ENCODE results near the gene NEK1.

The NEK1 gene

DNA sequence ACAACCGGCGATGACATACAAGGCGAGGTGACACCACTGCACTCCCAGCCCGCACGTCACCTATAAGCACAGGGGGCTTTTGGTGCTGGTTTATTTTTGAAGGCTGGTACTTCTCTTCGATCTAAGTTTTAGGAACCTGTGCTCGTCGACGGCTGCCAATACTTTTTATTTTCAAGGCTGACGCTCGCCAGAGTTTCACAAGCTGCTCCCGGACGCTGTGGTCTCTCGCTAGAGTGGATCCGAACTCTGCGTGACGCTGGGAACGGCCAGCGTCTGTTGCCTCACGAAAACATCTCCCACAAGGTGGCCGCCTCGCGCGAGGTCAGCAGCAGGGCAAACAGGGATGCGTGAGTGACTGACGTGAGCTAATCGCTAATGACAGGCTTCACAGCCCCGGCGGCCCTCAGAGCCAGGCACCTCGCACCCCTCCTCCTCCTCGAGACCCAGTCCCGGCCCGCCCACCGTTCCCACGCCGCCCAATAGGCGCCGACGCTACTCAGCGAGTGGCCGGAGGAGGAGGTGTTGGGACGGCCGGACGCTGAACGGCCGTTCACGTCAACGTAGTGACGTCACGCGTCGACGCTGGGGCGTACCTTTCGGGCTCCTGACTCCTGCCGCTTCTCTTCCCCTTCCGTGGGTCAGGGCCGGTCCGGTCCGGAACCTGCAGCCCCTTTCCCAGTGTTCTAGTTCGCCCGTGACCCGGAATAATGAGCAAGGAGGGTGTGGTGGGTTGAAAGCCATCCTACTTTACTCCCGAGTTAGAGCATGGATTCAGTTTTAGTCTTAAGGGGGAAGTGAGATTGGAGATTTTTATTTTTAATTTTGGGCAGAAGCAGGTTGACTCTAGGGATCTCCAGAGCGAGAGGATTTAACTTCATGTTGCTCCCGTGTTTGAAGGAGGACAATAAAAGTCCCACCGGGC lies 7.8 kb upstream of the NEK1 start, which contains the start of gene CLCN3:
Gene CLCN3 (plus strand): TSS at position 621 of the 922 bp plus-strand sequence. CDS start 15,351 bp downstream, outside the sequence.
- DNase-seq: peak; percentile 96
- peaks cover 15 to 31% of the 10 kb centered on the region in 2 donors for H3K4me1 Mint-ChIP-seq
- peak within 1 kb of the TSS; percentile 93 to 96 for H3K4me3 Mint-ChIP-seq
- no peaks in the 10 kb centered on the region for H3K9me3 Mint-ChIP-seq
- H3K27ac Mint-ChIP-seq: peak within 1 kb of the TSS; percentile 99
- H3K27me3 Mint-ChIP-seq: no peaks in the 10 kb centered on the region
- peak; percentile 89 to 92 for ATAC-seq (replicated peaks)
- H3K36me3 Mint-ChIP-seq: peaks cover 2 to 7% of the 10 kb centered on the region in 2 donors

- H3K27ac Mint-ChIP-seq: peak overlapping the region; percentile 99
- H3K9me3 Mint-ChIP-seq: no peaks in the 10 kb centered on the region
- H3K4me3 Mint-ChIP-seq: peak overlapping the region; percentile 93 to 96
- no peaks in the 10 kb centered on the region for H3K27me3 Mint-ChIP-seq
- DNase-seq (peak; percentile 35), ATAC-seq (replicated peaks) (peak; percentile 56 to 61)
- H3K36me3 Mint-ChIP-seq: peaks cover 2 to 4% of the 10 kb centered on the region in 2 donors
- peaks cover 15 to 31% of the 10 kb centered on the region in 2 donors for H3K4me1 Mint-ChIP-seq
These were observed 7.2 kb upstream of the NEK1 start for GRCh38 chr4:169619518-169619957.

GRCh38 chr4:169618986-169619385 lies 6.6 kb upstream of the NEK1 start:
- H3K36me3 Mint-ChIP-seq: peaks cover 2 to 4% of the 10 kb centered on the region in 2 donors
- peaks cover 15 to 31% of the 10 kb centered on the region in 2 donors for H3K4me1 Mint-ChIP-seq
- peak overlapping the region; percentile 99 for H3K27ac Mint-ChIP-seq
- H3K9me3 Mint-ChIP-seq: no peaks in the 10 kb centered on the region
- no peak for DNase-seq
- no peaks in the 10 kb centered on the region for H3K27me3 Mint-ChIP-seq
- ATAC-seq (replicated peaks): no peak
- peak overlapping the region; percentile 93 to 96 for H3K4me3 Mint-ChIP-seq

DNA sequence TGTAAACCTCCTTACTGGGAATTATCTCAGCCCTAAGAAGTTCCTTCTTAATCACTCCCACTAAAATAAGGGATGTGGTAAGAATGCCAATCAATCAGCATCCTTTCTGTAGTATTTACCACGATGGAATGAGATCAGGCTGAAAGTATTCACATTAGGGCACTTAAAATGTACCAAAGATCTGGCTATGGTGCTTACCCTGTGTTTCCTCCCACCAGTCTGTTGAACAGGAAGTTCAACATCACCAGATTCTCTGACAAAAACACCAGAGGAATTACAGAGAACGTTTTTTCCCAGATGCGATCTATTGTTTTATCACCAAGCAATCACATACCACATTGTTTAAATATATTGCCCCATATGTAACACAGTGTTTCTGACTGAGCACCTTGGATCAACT lies 5.9 kb upstream of the NEK1 start:
- DNase-seq: no peak
- Mint-ChIP-seq H3K9me3 (no peaks in the 10 kb centered on the region), H3K36me3 (no peaks in the 10 kb centered on the region), H3K4me1 (peaks cover 12 to 28% of the 10 kb centered on the region in 2 donors), H3K27me3 (no peaks in the 10 kb centered on the region), H3K27ac (no peak overlapping the region), H3K4me3 (peak overlapping the region in 1 of 2 donors; percentile 11)
- no peak for ATAC-seq (replicated peaks)

- Mint-ChIP-seq H3K27me3 (no peaks in the 10 kb centered on the region), H3K4me1 (peaks cover 10 to 26% of the 10 kb centered on the region in 2 donors), H3K4me3 (no peak overlapping the region), H3K36me3 (no peaks in the 10 kb centered on the region), H3K27ac (no peak overlapping the region), H3K9me3 (no peaks in the 10 kb centered on the region)
- ATAC-seq (replicated peaks) (no peak), DNase-seq (no peak)
These were observed 4.9 kb upstream of the NEK1 start for GRCh38 chr4:169617306-169617705.

DNA sequence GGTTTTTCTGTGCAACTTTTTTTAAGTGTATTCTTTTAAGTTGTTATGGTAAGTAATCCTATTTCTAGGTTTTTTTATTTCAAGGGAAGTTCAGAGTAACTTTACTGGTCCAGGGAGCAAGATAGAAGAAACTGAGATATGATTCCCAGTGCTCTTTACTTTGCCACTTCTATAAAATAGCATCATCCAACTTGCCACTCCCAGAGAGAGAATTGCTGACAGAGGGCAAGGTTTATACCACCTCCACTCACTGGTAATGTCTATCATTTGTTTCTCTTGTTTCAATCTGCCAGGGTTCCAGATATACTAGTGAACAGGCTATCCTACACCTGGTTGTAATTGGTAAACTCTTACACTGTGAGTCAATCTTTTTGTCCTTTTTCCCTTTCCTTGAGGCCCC lies 4.5 kb upstream of the NEK1 start:
- DNase-seq: no peak
- Mint-ChIP-seq H3K27ac (no peak overlapping the region), H3K4me3 (no peak overlapping the region), H3K27me3 (no peaks in the 10 kb centered on the region), H3K9me3 (no peaks in the 10 kb centered on the region), H3K36me3 (no peaks in the 10 kb centered on the region), H3K4me1 (peaks cover 8 to 22% of the 10 kb centered on the region in 2 donors)
- ATAC-seq (replicated peaks): no peak

- ATAC-seq (replicated peaks): no peak
- H3K4me1 Mint-ChIP-seq: peaks cover 12 to 30% of the 10 kb centered on the region in 2 donors
- H3K36me3 Mint-ChIP-seq: no peaks in the 10 kb centered on the region
- H3K27ac Mint-ChIP-seq: no peak overlapping the region
- DNase-seq: no peak
- no peaks in the 10 kb centered on the region for H3K9me3 Mint-ChIP-seq
- no peaks in the 10 kb centered on the region for H3K27me3 Mint-ChIP-seq
- no peak overlapping the region for H3K4me3 Mint-ChIP-seq
These were observed 3.2 kb upstream of the NEK1 start for GRCh38 chr4:169615467-169616106.

DNA sequence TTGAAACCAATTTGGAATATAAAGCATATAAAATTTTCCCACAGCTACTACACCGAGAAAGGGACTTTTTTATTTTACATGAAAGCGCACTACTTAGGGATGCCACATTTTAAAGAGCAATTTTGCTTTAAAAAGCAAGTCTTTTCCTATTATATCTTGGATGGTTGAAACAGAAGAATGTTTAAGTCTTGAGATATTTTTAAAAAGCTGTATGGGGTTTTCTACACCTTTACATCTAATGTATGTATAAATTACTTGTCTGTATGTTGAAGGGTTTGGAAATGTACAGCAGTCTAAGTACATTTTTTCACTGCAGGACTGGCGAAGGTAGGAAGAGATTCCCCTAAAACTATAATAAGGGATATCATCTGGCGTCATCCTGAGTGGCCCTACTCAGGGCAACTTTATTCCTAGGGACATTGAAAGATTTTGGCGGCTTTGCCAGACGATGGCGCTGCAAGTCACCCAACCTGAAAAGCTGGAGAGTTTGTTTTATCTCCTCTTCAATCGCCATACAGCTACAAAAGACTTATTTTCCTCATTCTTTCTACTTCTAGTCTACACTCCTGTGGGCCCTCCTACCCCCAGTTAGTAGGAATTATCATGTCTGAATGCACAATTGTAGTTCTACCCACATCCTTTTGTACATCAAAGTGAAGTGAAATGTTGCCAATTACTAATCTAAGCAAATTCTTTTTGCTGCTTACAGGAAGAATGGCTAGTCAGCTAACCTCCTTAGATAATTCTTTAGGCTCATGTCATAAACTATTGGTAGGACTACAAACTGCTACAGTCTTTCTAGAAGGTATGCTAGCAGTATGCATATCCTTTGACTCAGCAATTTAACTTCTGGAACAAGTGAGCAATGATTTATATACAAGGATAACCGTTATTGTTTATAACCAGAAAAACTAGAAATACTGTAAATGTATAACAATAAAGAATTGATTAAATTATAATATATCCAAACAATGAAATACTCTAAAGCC lies 782 bp upstream of the NEK1 start:
- Mint-ChIP-seq H3K4me1 (peaks cover 9 to 25% of the 10 kb centered on the region in 2 donors), H3K27ac (peak overlapping the region; percentile 99), H3K36me3 (peaks cover under 1 to 2% of the 10 kb centered on the region in 2 donors), H3K4me3 (peak overlapping the region; percentile 98 to 99), H3K27me3 (no peaks in the 10 kb centered on the region), H3K9me3 (no peaks in the 10 kb centered on the region)
- DNase-seq (peak; percentile 47), ATAC-seq (replicated peaks) (peak; percentile 32 to 43)

GRCh38 chr4:169611157-169611556 lies 1.2 kb downstream of the NEK1 start:
- no peak overlapping the region for H3K27ac Mint-ChIP-seq
- DNase-seq (no peak), ATAC-seq (replicated peaks) (no peak)
- H3K27me3 Mint-ChIP-seq: no peaks in the 10 kb centered on the region
- peaks cover 8 to 12% of the 10 kb centered on the region in 2 donors for H3K36me3 Mint-ChIP-seq
- peak overlapping the region; percentile 13 to 99 for H3K4me3 Mint-ChIP-seq
- H3K4me1 Mint-ChIP-seq: peaks cover 12 to 35% of the 10 kb centered on the region in 2 donors
- H3K9me3 Mint-ChIP-seq: no peaks in the 10 kb centered on the region

- Mint-ChIP-seq H3K27ac (no peak overlapping the region), H3K36me3 (peaks cover 10 to 21% of the 10 kb centered on the region in 2 donors), H3K4me3 (no peak overlapping the region), H3K9me3 (no peaks in the 10 kb centered on the region), H3K27me3 (no peaks in the 10 kb centered on the region), H3K4me1 (peaks cover 5 to 28% of the 10 kb centered on the region in 2 donors)
- DNase-seq: no peak
- ATAC-seq (replicated peaks): no peak
These were observed 7.5 kb downstream of the NEK1 start for GRCh38 chr4:169604903-169605331.

- peaks cover 12 to 23% of the 10 kb centered on the region in 2 donors for H3K36me3 Mint-ChIP-seq
- no peak overlapping the region for H3K27ac Mint-ChIP-seq
- no peak overlapping the region for H3K4me3 Mint-ChIP-seq
- ATAC-seq (replicated peaks) (peak; percentile 53 to 69), DNase-seq (no peak)
- H3K4me1 Mint-ChIP-seq: peaks cover 5 to 28% of the 10 kb centered on the region in 2 donors
- no peaks in the 10 kb centered on the region for H3K27me3 Mint-ChIP-seq
- H3K9me3 Mint-ChIP-seq: no peaks in the 10 kb centered on the region
These were observed 8.1 kb downstream of the NEK1 start for GRCh38 chr4:169604131-169604900.

- ATAC-seq (replicated peaks) (no peak), DNase-seq (no peak)
- H3K27ac Mint-ChIP-seq: no peak overlapping the region
- H3K27me3 Mint-ChIP-seq: no peaks in the 10 kb centered on the region
- H3K36me3 Mint-ChIP-seq: peaks cover 12 to 26% of the 10 kb centered on the region in 2 donors
- peaks cover 5 to 28% of the 10 kb centered on the region in 2 donors for H3K4me1 Mint-ChIP-seq
- no peaks in the 10 kb centered on the region for H3K9me3 Mint-ChIP-seq
- no peak overlapping the region for H3K4me3 Mint-ChIP-seq
These were observed 9.1 kb downstream of the NEK1 start for GRCh38 chr4:169603312-169603711.
